ENCODE measurements around the gene PCNX3.

- no peak for TF ChIP-seq CTCF (IDR thresholded peaks at IDR 0.05)
- TF ChIP-seq EP300 (IDR thresholded peaks at IDR 0.05), result no peak
- TF ChIP-seq POLR2A (IDR thresholded peaks at IDR 0.05), result no peak
Observed at GRCh38 chr11:65637032-65637557, 21.5 kb downstream of the PCNX3 start.
